GM23338 (cell line): ENCODE measurements around the gene CARTPT. TPM values are rescaled to one million over a fixed set of nuclear protein-coding genes. Genes with fewer than 3 reads are reported as not detected.

Experiments
- ATAC-seq: fragments of 200-7000 bp; cut with Tn5 transposase; 3 replicates; pipeline ENCODE4 v1.9.1; 2020
- DNase-seq: peaks from one replicate; pipeline ENCODE4 v3.0.0-alpha.2; 2015; ENCODE audit warnings: low spot score
- H2AFZ ChIP-seq: fragments of 200-600 bp; sonication (generic); 2 replicates; pipeline ENCODE4 v1.8.0; 2016; ENCODE audit warnings: antibody characterized with exemption, mild to moderate bottlenecking, moderate library complexity
- H3F3A ChIP-seq: fragments of 200-600 bp; sonication (generic); replicated peaks from 2 replicates; pipeline ENCODE4 v1.8.0; 2017; ENCODE audit warnings: antibody characterized with exemption, mixed run types, low read depth
- H3K27ac ChIP-seq: fragments of 200-600 bp; sonication (generic); 2 replicates; pipeline ENCODE4 v1.6.1; 2016; ENCODE audit warnings: low read depth
- H3K27me3 ChIP-seq: fragments of 200-600 bp; sonication (generic); 2 replicates; pipeline ENCODE4 v1.8.0; 2016; ENCODE audit warnings: mild to moderate bottlenecking, mixed run types, moderate library complexity; ENCODE audit not compliant: insufficient read depth
- H3K36me3 ChIP-seq: fragments of 200-600 bp; sonication (generic); 2 replicates; pipeline ENCODE4 v1.8.0; 2016; ENCODE audit warnings: mild to moderate bottlenecking; ENCODE audit not compliant: insufficient read depth
- H3K4me1 ChIP-seq: fragments of 200-600 bp; sonication (generic); 2 replicates; pipeline ENCODE4 v1.8.0; 2016; ENCODE audit warnings: mild to moderate bottlenecking, moderate library complexity; ENCODE audit not compliant: insufficient read depth
- H3K4me2 ChIP-seq: fragments of 200-600 bp; sonication (generic); 2 replicates; pipeline ENCODE4 v1.7.1; 2017; ENCODE audit warnings: mixed run types
- H3K4me3 ChIP-seq: fragments of 200-600 bp; sonication (generic); 2 replicates; pipeline ENCODE4 v1.6.1; 2016; ENCODE audit warnings: mixed run types
- H3K79me2 ChIP-seq: fragments of 200-600 bp; sonication (generic); replicated peaks from 2 replicates; pipeline ENCODE4 v1.8.0; 2017; ENCODE audit warnings: mild to moderate bottlenecking; ENCODE audit not compliant: insufficient read depth
- H3K9me2 ChIP-seq: fragments of 200-600 bp; sonication (generic); 2 replicates; pipeline ENCODE4 v1.8.0; 2017; ENCODE audit not compliant: insufficient read depth
- H4K20me1 ChIP-seq: fragments of 200-600 bp; sonication (generic); replicated peaks from 2 replicates; pipeline ENCODE4 v1.8.0; 2017; ENCODE audit warnings: mild to moderate bottlenecking; ENCODE audit not compliant: insufficient read depth
- H3K27ac Mint-ChIP-seq: 2 replicates; pipeline ENCODE4 v1.8.0; 2020; ENCODE audit warnings: inconsistent platforms, mild to moderate bottlenecking, moderate library complexity, mixed read lengths
- H3K27me3 Mint-ChIP-seq: 3 replicates; pipeline ENCODE4 v1.8.0; 2022; ENCODE audit warnings: low read depth, mild to moderate bottlenecking, moderate library complexity, mixed read lengths, inconsistent platforms; ENCODE audit not compliant: insufficient read depth, poor library complexity
- H3K36me3 Mint-ChIP-seq: 3 replicates; pipeline ENCODE4 v1.8.0; 2021; ENCODE audit warnings: low read depth, mild to moderate bottlenecking, inconsistent platforms, moderate library complexity, mixed read lengths
- H3K4me1 Mint-ChIP-seq: 3 replicates; pipeline ENCODE4 v1.8.0; 2020; ENCODE audit warnings: mild to moderate bottlenecking, inconsistent platforms, mixed read lengths
- H3K4me3 Mint-ChIP-seq: 3 replicates; pipeline ENCODE4 v1.8.0; 2021; ENCODE audit warnings: moderate library complexity, mild to moderate bottlenecking, inconsistent platforms, mixed read lengths
- H3K9me3 Mint-ChIP-seq: 3 replicates; pipeline ENCODE4 v1.8.0; 2020; ENCODE audit warnings: moderate library complexity, mild to moderate bottlenecking, inconsistent platforms, mixed read lengths
- CREB1 ChIP-seq: fragments of 250-450 bp; sonication (Bioruptor Pico); IDR thresholded peaks from 2 replicates; pipeline ENCODE4 v1.5.0; 2020; ENCODE audit warnings: low read depth, mild to moderate bottlenecking, moderate library complexity
- EZH2phosphoT487 ChIP-seq: fragments of 200-600 bp; sonication (generic); IDR thresholded peaks from one replicate; pipeline ENCODE4 v1.8.1; 2018; ENCODE audit warnings: antibody characterized with exemption; ENCODE audit not compliant: unreplicated experiment
- JUNB ChIP-seq: IDR thresholded peaks from one replicate; pipeline ENCODE4 v1.6.1; 2016; ENCODE audit warnings: antibody characterized with exemption; ENCODE audit not compliant: unreplicated experiment
- STAT1 ChIP-seq: IDR thresholded peaks from one replicate; pipeline ENCODE4 v1.6.1; 2016; ENCODE audit warnings: antibody characterized with exemption; ENCODE audit not compliant: unreplicated experiment
- ZNF114 ChIP-seq: fragments of 250-450 bp; sonication (Bioruptor Pico); IDR thresholded peaks from 2 replicates; pipeline ENCODE4 v1.5.0; 2020; ENCODE audit warnings: mild to moderate bottlenecking, moderate library complexity
- polyA plus RNA-seq: library from polyadenylated mRNA; unstranded; fragments of >200 nt; fragmentation: Nextera tagmentation; extraction: Ambion mirVana; gene quantifications from 2 replicates; pipeline ENCODE4 v1.2.1, GENCODE V29; 2016
- total RNA-seq: library from RNA; depleted of rRNA; stranded (reverse); fragments of >200 nt; shearing (Covaris generic); gene quantifications from 2 replicates; pipeline ENCODE4 v1.2.3, GENCODE V29; 2014
- TF ChIP-seq, protein P1 (sequence below), 2 experiments: fragments of 200-600 bp in 1 of 2; sonication (generic) in 1 of 2; conservative IDR thresholded peaks; 2 replicates each; pipeline versions ENCODE4 v1.5.1 to v1.6.1; 2016 to 2017; ENCODE audit warnings: antibody characterized with exemption in 2 of 2, low read depth in 2 of 2, mild to moderate bottlenecking in 2 of 2, moderate library complexity in 1 of 2
- TF ChIP-seq, protein P2 (sequence below): IDR thresholded peaks from 2 replicates; pipeline ENCODE4 v1.6.1; 2016; ENCODE audit warnings: antibody characterized with exemption

The CARTPT gene
- total and polyA plus RNA-seq, 2 experiments from 2014 or later = not detected

DNA sequence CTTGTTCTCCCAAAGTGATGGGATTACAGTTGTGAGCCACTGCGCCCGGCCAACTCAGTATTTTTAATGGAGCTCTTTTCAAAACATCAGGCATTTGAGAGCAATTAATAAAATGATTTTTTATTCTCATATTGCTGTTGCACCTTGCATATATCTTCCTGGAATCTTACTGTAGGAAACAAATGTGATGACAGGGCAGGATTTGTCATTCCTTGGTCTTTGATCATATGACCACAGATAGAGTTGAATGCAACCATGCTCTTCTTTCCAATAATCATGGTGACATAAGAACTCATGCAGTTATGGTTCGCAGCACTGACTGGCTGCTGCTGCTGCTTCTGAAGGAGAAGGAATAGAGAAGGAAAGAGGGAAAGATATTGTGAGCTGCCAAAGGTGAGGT is 28.1 kb downstream of the CARTPT start (continued):
- TF ChIP-seq, protein P1, sequence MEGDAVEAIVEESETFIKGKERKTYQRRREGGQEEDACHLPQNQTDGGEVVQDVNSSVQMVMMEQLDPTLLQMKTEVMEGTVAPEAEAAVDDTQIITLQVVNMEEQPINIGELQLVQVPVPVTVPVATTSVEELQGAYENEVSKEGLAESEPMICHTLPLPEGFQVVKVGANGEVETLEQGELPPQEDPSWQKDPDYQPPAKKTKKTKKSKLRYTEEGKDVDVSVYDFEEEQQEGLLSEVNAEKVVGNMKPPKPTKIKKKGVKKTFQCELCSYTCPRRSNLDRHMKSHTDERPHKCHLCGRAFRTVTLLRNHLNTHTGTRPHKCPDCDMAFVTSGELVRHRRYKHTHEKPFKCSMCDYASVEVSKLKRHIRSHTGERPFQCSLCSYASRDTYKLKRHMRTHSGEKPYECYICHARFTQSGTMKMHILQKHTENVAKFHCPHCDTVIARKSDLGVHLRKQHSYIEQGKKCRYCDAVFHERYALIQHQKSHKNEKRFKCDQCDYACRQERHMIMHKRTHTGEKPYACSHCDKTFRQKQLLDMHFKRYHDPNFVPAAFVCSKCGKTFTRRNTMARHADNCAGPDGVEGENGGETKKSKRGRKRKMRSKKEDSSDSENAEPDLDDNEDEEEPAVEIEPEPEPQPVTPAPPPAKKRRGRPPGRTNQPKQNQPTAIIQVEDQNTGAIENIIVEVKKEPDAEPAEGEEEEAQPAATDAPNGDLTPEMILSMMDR (conservative IDR thresholded peaks at IDR 0.05; ENCODE audit: low read depth in 2 of 2) = no peak
- no peak for TF ChIP-seq STAT1
- TF ChIP-seq, protein P2, sequence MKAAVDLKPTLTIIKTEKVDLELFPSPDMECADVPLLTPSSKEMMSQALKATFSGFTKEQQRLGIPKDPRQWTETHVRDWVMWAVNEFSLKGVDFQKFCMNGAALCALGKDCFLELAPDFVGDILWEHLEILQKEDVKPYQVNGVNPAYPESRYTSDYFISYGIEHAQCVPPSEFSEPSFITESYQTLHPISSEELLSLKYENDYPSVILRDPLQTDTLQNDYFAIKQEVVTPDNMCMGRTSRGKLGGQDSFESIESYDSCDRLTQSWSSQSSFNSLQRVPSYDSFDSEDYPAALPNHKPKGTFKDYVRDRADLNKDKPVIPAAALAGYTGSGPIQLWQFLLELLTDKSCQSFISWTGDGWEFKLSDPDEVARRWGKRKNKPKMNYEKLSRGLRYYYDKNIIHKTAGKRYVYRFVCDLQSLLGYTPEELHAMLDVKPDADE = no peak

DNA sequence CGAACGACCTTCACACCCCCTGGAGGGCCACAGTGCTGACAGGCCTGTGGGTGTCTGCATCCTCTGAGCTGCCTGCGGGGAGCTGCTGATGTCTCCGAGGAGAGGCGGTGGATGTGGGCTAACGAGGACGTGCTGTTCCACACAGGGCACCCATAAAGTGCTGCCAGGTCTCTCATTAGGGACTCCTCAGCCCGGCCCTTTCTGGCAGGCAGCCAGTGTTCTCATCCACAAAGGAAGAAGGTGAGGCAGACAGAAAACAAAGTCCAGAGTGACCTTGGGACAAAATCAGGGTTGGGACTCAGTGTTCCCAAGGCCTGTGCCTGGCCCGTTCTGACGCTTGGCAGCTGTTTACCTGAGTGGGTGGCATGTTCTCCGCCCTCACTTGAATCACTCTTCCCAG is 29.3 kb downstream of the CARTPT start:
- H3K9me3 Mint-ChIP-seq = no peaks in the 10 kb centered on the region

DNA sequence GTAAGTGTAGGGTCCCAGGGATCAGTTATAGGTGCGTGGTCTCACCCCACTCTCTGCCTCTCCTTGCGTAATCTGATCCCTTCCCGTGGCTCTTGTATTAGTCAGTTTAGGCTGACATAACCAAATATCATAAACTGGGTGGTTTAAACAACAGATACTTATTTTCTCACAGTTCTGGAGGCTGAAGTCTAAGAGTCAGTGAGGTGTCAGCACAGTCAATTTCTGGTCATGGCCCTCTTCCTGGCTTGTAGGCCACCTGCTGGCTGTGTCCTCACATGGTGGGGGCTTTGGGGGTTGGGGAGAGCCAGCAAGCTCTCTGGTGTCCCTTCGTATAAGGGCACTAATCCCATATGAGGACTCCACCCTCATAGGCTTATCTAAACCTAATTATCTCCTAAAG is 32.3 kb downstream of the CARTPT start:
- TF ChIP-seq, protein P1 (conservative IDR thresholded peaks at IDR 0.05; ENCODE audit: low read depth in 2 of 2) = peak in 1 of 2 experiments; percentile 22; a peak in 1 of 4 replicates
- TF ChIP-seq CREB1 (CRISPR knock-in tag) = no peak
- TF ChIP-seq JUNB = no peak
- H3K36me3 Mint-ChIP-seq = no peaks in the 10 kb centered on the region
- Histone ChIP-seq H3K36me3 (no peaks in the 10 kb centered on the region), H3K9me2 (no peaks in the 10 kb centered on the region), H3K4me3 (no peak overlapping the region), H3K27me3 (no peaks in the 10 kb centered on the region), H3K4me2 (no peak overlapping the region), H3K4me1 (no peaks in the 10 kb centered on the region), H3K79me2 (no peaks in the 10 kb centered on the region), H2AFZ (no peak overlapping the region), H3K27ac (no peak overlapping the region), H4K20me1 (no peaks in the 10 kb centered on the region), H3F3A (no peaks in the 10 kb centered on the region)
- no peaks in the 10 kb centered on the region for H3K9me3 Mint-ChIP-seq
- DNase-seq = no peak
- no peak for ATAC-seq
- H3K4me3 Mint-ChIP-seq = no peak overlapping the region; the same call in 2 of the 3 replicates
- H3K4me1 Mint-ChIP-seq = peaks cover 2% of the 10 kb centered on the region; the same call in 2 of the 3 replicates
- H3K27ac Mint-ChIP-seq = no peak overlapping the region
- no peaks in the 10 kb centered on the region for H3K27me3 Mint-ChIP-seq

More for the DNA sequence above, 29.3 kb downstream of the CARTPT start:
- TF ChIP-seq, protein P2 = no peak
- TF ChIP-seq ZNF114 (CRISPR knock-in tag) = no peak
- TF ChIP-seq EZH2phosphoT487 = no peak
- no peak overlapping the region for H2AFZ ChIP-seq
- no peak overlapping the region for H3K4me2 ChIP-seq
- H3K36me3 ChIP-seq = no peaks in the 10 kb centered on the region
- no peaks in the 10 kb centered on the region for H3K36me3 Mint-ChIP-seq
- H3K9me2 ChIP-seq = no peaks in the 10 kb centered on the region
- no peak overlapping the region for H3K4me3 ChIP-seq
- 0 out of 2 replicates have a peak, but pooled peaks cover 3% of the 10 kb centered on the region for H3K4me1 ChIP-seq
- no peak for ATAC-seq
- H3K27me3 ChIP-seq = no peaks in the 10 kb centered on the region
- DNase-seq = no peak
- H3K27me3 Mint-ChIP-seq = no peaks in the 10 kb centered on the region
- H4K20me1 ChIP-seq = no peaks in the 10 kb centered on the region
- H3K27ac Mint-ChIP-seq = no peak overlapping the region
- no peak overlapping the region for H3K27ac ChIP-seq
- H3K4me3 Mint-ChIP-seq = no peak overlapping the region
- H3F3A ChIP-seq = no peaks in the 10 kb centered on the region
- H3K79me2 ChIP-seq = no peaks in the 10 kb centered on the region
- H3K4me1 Mint-ChIP-seq = peaks cover 10% of the 10 kb centered on the region
